ENCODE measurements around the gene LRRC38.

The LRRC38 gene

DNA sequence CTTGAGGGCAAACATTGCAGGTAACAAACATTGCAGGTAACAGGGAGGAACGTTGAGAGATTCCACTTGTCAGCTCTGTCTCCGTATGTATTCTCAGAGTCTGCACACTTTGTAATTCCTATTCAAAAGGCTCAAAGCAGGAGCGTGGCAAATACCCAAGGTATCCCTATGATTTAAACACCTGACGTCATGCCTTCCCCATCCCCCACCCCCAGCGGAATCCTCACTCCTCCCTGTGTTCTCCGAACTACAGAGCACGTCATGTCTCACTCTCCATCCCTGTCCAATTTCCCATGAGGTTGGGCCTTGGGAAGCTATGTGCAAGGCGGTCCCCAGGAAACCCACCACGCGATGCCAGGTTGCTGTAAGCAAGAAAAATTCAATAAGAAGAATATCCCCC is 2.8 kb upstream of the LRRC38 start:
- DNase-seq: no peak

DNA sequence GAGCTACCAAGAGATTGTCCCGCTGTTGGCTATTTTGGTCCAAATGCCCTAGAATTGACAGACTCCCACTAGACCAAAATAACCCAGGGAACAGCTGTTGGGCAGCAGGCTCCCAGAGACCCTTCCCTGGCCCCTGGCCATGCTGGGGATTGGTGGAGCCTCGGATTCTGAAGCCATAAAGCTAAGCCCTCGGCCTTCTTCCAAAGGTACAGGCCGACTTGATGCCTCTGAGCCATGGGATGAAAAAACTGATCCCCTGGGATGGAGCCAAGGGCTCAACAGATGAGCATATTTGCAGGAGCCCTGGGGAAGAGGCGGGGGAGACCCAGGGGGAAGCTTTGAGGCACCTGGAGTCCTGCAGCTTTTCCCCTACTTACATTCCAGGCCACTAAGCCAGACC is 1.0 kb upstream of the LRRC38 start:
- no peak for DNase-seq

GRCh38 chr1:13513063-13513894 is 524 bp downstream of the LRRC38 start:
- no peak for DNase-seq

DNA sequence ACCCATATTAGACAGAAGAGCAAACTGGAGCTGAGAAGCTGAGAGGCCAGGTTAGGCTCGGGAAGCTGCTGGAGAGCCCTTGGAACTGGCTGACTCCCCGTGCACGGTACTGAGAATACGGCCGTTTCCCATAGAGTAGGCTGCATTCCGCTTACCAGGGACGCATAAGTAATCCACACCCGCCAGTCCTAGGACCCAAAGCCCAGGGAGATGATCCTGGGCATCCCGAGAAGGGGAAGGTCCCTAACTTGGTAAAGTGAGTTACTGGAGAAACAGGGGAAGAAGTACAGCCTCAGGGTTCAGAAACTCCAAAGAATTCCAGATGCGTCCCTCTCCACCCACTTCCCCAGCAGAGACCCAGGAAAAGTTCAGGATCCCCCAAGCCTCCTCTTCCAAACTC is 1.3 kb downstream of the LRRC38 start:
- DNase-seq: no peak

DNA sequence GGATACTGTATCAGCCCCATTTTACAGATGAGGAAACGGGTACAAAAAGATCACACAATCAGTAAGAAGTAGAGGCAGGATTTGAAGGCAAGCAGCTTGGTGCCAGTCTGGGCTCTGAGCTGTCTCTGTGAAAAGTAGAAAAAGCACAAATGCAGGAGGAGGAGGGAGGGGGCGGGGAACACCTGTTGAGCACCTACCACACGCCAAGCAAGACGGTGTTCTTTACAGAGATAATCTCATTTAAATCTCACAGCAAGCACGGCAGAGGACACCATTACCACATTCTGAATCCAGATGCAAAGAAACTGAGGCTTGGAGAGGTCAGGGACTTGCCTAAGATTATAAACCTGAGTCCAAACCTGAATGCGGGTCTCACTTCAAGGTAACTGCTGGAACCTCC is 3.3 kb downstream of the LRRC38 start:
- no peak for DNase-seq

DNA sequence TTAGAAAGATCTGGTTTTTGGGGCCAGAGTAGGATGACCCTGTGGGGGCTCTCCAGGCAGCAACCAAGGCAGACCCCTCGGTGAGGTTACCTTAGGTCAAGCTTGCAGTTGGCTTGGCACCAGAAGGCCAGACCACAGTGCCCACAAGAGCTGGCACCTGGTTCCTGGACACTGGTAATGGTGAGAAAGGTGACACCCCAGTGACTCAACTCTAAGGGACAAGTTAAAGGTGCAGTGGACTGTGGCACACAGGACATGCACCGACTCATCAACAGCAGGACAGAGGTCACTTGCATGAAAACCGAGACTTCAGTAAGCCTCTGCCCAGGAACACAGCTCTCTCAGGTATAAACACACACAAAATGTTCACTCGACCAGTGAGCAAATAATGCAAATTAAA is 6.7 kb downstream of the LRRC38 start:
- DNase-seq: no peak

GRCh38 chr1:13505020-13505419 is 8.8 kb downstream of the LRRC38 start:
- DNase-seq: no peak

DNA sequence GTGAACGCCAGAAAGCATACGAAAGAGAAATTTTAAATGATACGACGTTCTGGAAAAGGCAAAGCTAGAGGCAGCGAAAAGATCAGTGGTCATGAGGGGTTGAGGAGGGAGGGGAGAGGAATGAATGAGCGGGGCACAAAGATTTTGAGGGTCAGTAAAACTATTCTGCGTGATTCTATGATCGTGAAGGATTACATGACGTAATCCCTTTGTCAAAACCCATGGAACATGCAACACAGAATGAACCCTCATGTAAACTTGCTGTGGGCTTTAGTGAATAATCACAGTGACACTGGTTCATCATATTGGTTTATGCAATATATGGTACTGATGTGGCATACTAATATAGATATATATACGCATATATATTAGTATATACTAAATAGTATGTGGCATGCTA is 13.0 kb downstream of the LRRC38 start:
- DNase-seq: no peak

GRCh38 chr1:13499422-13499821 is 14.4 kb downstream of the LRRC38 start:
- DNase-seq: no peak

GRCh38 chr1:13498553-13498952 is 15.2 kb downstream of the LRRC38 start:
- no peak for DNase-seq

- DNase-seq: no peak
These were observed 18.6 kb downstream of the LRRC38 start for GRCh38 chr1:13495186-13495585.

DNA sequence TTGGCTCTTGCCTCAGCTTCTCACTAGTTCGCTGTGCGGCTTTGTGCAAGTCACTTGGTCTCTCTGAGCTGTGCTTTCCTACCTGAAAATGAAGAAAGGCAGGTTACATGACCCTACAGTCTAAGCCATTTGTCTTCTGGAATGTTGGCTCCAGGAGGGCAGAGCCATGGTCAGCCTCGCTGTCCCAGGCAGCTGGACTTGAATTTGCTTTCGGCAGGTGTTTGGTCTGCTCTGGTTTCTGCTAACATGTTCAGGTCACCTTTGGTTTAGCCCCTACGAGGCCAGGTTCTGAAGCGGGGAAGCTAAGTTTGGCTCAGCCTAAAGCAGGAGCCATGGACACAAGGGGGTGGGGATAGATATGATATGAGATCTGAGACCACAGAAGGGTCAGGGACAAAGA is 19.1 kb downstream of the LRRC38 start:
- no peak for DNase-seq

GRCh38 chr1:13494025-13494424 is 19.8 kb downstream of the LRRC38 start:
- no peak for DNase-seq

DNA sequence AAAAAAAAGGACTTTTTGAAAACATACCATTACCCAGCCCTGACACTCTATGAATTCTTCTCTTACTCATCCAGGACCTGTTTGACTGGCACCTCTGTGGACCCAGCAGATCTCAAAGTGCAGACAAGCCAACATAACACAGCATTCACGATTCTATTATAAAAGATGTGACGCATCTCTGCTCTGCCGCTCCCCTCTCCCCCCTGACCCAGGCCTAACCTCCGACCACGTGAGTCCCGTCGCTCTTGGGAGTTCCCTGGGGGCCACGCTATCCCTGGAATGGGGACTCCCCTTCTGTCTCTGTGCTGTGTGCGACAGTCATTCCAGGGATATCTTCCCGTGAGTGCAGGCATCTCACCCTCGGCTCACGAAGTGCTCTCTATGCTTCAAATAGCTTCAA is 21.1 kb downstream of the LRRC38 start:
- DNase-seq: no peak

DNA sequence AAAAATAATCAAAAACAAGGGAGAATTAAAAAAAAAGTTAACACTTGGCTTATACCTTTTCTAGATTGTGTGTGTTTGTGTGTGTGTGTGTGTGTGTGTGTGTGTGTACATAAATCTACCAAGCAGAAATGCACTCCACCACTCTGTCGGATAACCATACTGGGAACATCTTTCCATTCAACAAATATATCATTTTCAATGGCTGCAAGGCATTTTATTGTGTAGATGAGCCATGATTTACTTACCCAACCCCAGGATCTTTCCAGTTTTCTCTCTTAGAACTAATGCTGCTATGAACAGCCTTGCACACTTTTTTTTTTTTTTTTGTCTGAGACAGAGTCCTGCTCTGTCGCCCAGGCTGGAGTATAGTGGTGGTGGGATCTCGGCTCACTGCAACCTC is 25.8 kb downstream of the LRRC38 start:
- DNase-seq: no peak

- no peak for DNase-seq
These were observed 26.5 kb downstream of the LRRC38 start for GRCh38 chr1:13487143-13487868.

DNA sequence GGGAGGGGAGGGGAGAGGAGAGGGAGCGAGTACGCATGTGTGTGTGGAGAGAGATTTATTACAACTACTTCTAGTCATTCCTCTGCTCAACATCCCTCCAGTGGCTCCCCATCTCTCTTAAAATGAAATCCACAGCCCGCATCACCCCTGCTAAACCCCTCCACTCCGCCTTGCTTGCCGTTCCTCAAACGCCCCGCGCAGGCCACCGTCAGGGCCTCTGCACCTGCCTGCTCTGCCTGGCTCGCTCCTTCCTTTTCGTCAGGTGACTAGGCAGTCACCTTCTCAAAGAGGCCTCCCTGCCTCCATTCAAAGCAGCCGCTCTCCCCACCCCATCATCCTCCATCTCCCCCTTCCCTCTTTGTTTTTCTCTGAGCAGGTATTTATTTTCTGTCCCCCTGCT is 29.9 kb downstream of the LRRC38 start:
- no peak for DNase-seq

- no peak for DNase-seq
These were observed 31.2 kb downstream of the LRRC38 start for GRCh38 chr1:13482600-13482999.

- DNase-seq: no peak
These were observed 34.5 kb downstream of the LRRC38 start for GRCh38 chr1:13479171-13479856.

DNA sequence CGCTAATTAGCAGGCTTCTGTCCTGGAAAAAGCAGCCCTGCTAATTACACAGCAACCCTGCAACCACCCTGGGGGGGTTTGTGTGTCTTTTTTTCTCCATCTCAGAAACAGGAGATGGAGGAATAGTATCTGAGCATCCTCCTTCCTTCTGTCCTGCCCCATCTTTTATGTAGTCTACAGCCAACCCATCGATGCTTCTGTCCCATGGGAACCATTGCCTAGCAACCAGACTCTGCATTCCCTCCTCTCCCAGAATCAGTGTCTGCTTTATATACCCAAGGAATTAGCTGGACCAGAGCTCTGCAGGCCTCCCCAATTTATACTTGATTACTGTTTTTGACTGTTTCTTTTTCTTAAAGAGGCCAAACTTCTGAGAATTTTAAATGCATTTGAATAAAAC is 35.1 kb downstream of the LRRC38 start:
- no peak for DNase-seq

DNA sequence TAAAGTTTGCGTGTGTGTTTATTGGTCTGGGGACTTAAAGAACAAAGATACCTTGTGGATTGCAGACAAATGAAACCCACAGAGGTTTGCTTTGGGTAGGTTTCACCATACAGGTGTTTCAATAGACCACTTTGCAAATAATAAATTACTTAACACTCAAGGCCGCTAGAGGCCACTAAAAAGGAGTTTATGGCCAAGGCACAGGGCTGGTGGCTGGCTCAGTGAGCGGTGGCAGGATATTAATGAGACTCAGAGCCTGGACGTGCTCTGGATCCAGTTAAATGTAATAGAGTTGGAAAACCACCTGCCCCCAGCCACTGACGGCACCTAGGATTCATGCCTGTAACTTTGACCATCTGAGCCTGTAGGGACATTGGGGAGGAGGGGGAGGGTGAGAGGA is 44.5 kb downstream of the LRRC38 start:
- no peak for DNase-seq

- no peak for DNase-seq
These were observed 48.3 kb downstream of the LRRC38 start for GRCh38 chr1:13465515-13465914.

GRCh38 chr1:13462682-13463081 is 51.1 kb downstream of the LRRC38 start:
- no peak for DNase-seq

DNA sequence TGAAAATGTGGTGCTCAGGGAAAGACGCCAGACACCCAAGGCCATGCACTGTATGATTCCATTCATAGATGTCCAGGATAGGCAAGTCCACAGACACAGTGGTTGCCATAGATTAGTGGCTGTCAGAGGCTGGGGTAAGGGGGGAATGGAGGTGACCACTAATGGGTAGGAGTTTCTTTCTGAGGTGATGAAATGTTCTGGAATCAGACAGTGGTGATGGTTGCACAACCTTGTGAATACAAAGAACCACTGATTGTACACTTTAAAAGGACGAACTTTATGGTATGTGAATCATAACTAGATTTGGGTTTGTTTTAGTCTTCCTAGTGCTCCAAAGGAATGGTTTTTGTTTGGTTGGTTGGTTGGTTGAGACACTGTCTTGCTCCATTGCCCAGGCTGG is 51.8 kb downstream of the LRRC38 start:
- DNase-seq: no peak
